GM06990 (cell line): ENCODE data around the gene SREBF1.

Experiments
- DNase-seq: peaks from one replicate; pipeline ENCODE4 v3.0.0-alpha.2; 2011; ENCODE audit not compliant: insufficient read length; ENCODE audit errors: extremely low read depth
- H3K27me3 ChIP-seq: replicated peaks from 2 replicates; pipeline ENCODE4 v1.6.0; 2011; ENCODE audit warnings: low read length; ENCODE audit not compliant: control insufficient read depth, insufficient read depth
- H3K36me3 ChIP-seq: 2 replicates; pipeline ENCODE4 v1.5.1; 2011; ENCODE audit warnings: low read length; ENCODE audit not compliant: control insufficient read depth, insufficient read depth
- H3K4me3 ChIP-seq: replicated peaks from 2 replicates; pipeline ENCODE4 v1.5.1; 2011; ENCODE audit warnings: low read depth, mild to moderate bottlenecking, control low read depth, low read length
- CTCF ChIP-seq: IDR thresholded peaks from 2 replicates; pipeline ENCODE4 v1.5.1; 2011; ENCODE audit warnings: low read length, control low read depth, mild to moderate bottlenecking, inconsistent platforms; ENCODE audit not compliant: insufficient read depth, poor library complexity, severe bottlenecking

Gene SREBF1

GRCh38 chr17:17805575-17805974 lies 31.2 kb downstream of the SREBF1 start:
- DNase-seq: no peak
- H3K4me3 ChIP-seq: no peak overlapping the region
- peaks cover 13% of the 10 kb centered on the region for H3K36me3 ChIP-seq
- TF ChIP-seq CTCF: no peak
- no peaks in the 10 kb centered on the region for H3K27me3 ChIP-seq

- peaks cover 14% of the 10 kb centered on the region for H3K36me3 ChIP-seq
Measured at GRCh38 chr17:17804007-17804406, 32.8 kb downstream of the SREBF1 start.

GRCh38 chr17:17801800-17802481 lies 34.8 kb downstream of the SREBF1 start:
- no peak overlapping the region for H3K4me3 ChIP-seq
- no peaks in the 10 kb centered on the region for H3K27me3 ChIP-seq
- DNase-seq: no peak
- peaks cover 17% of the 10 kb centered on the region for H3K36me3 ChIP-seq
- TF ChIP-seq CTCF: no peak

More at GRCh38 chr17:17804007-17804406, 32.8 kb downstream of the SREBF1 start:
- TF ChIP-seq CTCF: no peak
- Histone ChIP-seq H3K4me3 (no peak overlapping the region), H3K27me3 (no peaks in the 10 kb centered on the region)
- no peak for DNase-seq

GRCh38 chr17:17800504-17801021 lies 36.2 kb downstream of the SREBF1 start:
- peaks cover 19% of the 10 kb centered on the region for H3K36me3 ChIP-seq
- DNase-seq: no peak
- no peak overlapping the region for H3K4me3 ChIP-seq
- no peak for TF ChIP-seq CTCF
- H3K27me3 ChIP-seq: no peaks in the 10 kb centered on the region

- Histone ChIP-seq H3K36me3 (peaks cover 24% of the 10 kb centered on the region), H3K27me3 (no peaks in the 10 kb centered on the region), H3K4me3 (no peak overlapping the region)
- no peak for TF ChIP-seq CTCF
- DNase-seq: no peak
Measured at GRCh38 chr17:17798573-17799255, 38.1 kb downstream of the SREBF1 start.
